Activated CD4-positive, alpha-beta T cell treated with anti-CD3 and anti-CD28 coated beads for 1 hour (primary cell): ENCODE measurements around the gene JAG2.

Experiments
- DNase-seq: peaks from one replicate; pipeline ENCODE4 v3.0.0-alpha.2; 2020

JAG2 gene

DNA sequence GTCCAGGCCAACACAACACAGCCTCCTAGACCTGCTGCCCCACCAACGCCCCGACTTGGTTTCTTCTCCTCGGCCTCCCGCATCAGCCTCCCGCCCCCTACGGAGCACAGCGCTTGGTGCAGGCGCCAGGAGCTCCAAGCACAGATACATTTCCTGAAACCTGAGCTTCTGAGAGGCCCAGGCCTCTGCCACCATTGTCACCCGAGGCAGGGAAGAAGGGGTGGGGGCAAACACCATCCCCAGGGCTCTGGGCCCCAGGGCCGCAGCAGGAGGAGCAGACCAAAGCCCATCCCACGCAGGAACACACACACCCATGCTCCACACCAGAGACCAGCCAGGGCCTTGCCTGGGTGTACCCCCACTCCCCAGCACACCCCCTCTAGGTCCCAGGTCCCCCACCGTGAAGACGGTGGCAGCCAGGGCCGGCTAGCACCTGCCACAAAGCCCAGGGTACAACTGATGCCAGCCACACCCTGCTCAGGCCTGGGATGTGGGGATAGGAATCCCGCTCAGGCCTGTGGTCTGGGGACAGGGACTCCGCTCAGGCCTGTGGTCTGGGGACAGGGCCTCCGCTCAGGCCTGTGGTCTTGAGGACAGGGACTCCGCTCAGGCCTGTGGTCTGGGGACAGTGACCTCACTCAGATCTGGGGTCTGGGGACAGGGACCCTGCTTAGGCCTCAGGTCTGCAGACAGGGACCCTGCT is 5.4 kb downstream of the JAG2 start:
- DNase-seq = no peak

DNA sequence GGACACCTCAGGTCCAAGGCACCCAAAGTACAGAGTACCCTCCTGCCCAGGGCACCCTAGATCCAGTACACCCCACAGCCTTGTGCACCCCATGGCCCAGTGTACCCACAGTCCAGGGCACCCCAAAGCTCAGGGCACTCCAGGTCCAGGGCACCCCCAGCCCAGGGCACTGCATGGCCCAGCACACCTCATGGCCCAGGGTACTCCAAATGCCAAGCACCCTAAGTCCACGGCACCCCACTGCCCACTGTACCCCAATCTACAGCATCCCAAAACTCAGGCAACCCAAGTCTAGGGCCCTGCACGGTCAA is 6.0 kb downstream of the JAG2 start:
- DNase-seq = no peak

GRCh38 chr14:105161964-105162668 is 6.5 kb downstream of the JAG2 start:
- DNase-seq = no peak

GRCh38 chr14:105161309-105161708 is 7.3 kb downstream of the JAG2 start:
- no peak for DNase-seq

DNA sequence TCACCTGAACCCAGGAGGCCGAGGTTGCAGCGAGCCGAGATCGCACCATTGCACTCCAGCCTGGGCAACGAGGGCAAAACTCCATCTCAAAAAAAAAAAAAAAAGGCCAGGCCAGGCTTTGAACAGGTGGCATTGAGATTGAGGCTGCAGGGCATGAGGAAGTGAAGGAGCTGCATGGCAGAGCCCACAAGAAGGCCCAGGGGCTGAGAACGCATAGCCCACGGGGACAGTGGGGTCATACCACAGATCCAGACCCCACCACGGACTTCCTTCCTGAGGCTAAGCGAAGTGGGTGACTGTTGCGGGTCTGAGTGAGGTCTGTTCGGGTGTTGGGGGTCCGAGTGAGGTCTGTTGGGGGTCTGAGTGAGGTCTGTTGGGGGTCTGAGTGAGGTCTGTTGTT is 7.8 kb downstream of the JAG2 start:
- DNase-seq = no peak

- no peak for DNase-seq
Observed at GRCh38 chr14:105159344-105159743, 9.2 kb downstream of the JAG2 start.

DNA sequence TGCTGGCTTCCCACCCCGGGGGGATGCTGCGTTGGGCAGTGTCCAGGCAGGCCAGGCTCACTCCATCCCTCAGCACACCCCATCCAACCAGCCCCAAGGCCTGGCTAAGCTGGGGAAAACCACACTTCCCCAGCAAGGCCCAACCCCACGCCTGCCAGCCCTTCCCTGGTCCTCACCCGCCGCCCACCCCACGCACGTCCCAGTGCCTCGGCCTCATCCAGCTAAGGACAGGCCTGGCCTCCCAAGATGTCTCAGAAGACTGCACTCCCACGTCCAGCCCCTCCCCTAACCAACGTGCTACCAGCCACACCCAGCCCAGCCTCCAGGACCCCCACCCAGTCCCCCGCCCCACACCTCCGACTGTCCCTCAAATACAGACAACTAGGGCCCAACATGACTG is 9.8 kb downstream of the JAG2 start:
- no peak for DNase-seq

DNA sequence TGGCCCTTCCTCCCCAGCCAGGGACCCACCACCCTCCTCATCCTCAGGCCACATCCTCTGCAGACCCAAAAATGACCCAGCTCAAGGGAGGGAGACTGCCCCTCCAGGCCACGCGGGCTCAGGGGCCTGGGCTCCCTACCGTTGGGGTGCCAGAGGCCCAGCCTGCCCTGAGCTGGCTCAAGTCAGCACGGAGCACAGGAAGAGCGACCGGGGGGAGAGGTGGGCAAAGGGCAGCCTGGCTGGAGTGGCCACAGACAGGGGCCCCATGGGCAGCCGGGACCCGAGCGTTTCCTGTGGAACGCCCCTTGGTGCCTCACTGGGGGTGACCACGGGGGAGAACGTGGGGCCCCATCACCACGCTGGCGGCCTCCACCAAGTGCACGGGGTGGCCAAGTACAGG is 10.7 kb downstream of the JAG2 start:
- DNase-seq = no peak

GRCh38 chr14:105156414-105157375 is 11.9 kb downstream of the JAG2 start:
- DNase-seq = no peak

DNA sequence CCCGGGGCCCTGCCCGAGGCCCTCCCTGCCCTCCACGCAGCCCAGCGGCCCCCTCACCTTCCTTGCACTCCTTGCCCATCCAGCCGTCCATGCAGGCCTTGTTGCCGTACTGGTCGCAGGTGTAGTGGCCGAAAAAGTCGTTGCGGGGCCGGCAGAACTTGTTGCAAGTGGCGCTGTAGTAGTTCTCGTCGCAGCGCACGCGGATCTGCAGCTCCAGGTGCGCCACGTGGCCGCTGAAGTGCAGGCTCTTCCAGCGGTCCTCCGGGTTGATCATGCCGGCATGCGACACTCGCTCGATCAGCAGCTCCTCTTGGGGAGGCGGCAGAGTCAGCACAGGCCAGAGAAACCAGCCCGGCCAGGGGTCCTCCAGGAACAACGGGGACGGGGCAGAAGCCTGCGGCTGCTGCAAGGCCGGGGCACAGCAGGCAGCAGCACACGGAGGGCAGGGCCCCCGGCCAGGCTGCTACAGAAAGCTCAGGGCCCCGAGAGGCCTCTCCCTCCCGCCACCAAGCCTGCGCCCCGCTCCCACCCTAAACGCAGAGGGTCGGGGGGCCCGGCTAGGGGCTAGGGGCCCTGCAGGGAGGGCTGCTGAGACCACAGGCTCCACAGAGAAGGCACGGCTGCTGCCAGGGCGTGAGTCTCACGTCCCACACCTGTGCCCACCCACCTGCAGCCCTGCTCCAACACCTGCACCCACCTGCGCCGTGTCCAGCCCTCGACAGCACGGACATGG is 12.7 kb downstream of the JAG2 start:
- DNase-seq = no peak

DNA sequence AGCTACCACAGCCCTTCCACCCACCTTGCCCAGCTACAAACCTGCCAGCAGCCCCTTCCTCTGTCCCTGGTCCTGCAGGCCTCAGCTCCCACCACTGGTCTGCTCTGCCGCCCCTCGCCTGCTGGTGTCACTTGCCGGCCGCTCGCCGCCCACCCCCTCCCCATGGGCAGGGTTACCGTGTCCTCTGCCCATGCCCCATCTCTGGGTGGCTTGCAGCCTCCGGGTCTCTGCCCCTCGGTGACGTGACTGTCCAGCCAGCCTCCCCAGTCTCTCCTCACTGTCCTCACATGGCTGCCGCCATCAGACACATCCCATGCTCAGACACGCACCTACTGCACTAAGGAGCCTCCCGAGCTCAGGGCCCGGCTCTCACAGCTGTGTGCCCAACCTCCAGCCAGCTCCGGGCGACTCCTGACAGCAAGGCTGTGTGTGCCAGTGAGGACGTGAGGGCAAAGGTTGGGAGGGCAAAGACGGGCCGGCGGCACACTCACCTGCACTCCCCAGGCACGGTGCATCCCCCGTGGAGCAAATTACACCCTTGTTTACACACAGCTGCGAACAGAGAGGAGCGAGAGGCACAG is 13.4 kb downstream of the JAG2 start:
- no peak for DNase-seq

GRCh38 chr14:105154476-105154871 is 14.1 kb downstream of the JAG2 start:
- no peak for DNase-seq

GRCh38 chr14:105153739-105154475 is 14.7 kb downstream of the JAG2 start:
- no peak for DNase-seq

GRCh38 chr14:105153331-105153731 is 15.2 kb downstream of the JAG2 start:
- DNase-seq = no peak

- DNase-seq = no peak
Observed at GRCh38 chr14:105152794-105153241, 15.8 kb downstream of the JAG2 start.

DNA sequence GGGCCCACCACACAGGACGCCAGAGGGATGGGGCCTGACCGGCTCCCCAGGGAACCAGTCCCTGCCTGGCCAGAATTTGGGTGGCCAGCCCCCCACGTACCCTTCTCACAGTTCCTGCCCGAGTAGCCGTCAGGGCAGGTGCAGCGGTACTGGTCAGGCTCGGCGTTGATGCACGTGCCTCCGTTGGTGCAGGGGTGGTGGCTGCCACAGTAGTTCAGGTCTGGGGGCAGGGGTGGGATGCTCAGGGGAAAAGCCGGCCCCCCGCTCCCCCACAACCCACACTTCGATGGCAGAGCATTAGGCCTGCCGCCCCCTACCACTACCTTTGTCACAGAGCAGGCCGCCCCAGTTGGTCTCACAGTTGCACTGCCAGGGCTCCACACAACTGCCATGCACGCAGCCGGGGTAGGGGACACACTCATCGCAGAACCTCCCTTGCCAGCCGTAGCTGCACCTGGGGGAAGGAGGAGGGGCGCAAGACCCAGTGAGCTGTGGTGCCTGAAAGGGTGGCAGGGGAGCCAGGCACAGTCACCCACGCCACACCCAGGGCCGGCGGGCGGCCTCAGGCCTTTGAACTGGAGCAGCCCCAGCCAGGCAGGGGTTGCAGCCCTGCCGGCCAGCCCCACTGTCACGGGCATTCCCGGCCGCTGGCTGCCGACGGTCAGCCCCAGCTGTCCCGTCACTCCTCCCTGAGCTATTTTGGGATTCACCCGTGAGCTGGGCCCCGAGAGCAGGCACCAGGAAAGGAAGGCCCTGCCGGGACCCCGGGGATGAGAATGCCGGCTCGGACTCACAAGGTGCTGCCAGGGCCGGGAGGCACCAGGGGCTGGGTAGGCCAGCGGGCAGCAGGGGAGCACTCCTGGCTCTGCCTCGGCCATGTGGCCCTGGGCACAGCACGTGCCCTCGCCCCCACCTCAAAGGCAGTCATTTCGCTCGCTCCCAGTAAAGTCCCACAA is 16.5 kb downstream of the JAG2 start:
- no peak for DNase-seq

DNA sequence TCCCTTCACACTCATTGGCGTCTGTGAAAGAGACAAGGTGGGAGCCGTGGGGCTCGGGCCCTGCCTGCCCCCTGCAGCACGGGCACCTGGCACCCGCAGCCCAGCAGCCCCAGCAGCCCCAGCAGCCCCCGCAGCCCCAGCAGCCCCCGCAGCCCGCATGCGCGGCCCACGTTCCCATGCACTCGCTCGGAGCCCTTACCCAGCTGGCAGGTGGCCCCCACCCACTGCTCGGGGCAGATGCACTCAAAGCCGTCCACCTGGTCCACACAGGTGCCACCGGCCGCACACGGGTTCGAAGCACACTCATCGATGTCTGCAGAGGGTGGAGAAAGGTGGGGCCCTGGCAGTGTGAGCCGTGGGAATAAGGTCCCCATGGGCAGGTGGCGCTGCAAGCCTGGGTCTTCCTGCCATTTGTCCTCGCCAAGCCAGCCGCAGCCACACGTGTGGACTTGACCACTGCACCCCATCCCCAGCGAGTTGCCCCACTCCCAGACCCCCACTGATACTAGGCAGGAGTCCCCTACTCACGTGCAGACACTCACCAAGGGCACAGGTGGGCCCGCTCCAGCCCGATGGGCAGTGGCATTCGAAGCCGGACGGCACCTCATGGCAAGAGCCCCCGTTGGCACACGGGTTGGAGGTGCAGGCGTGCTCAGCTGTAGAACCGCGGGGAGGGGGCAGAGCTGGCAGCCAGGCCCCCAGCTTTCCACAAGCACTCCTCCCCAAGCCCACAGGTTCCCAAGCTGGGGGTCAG is 17.3 kb downstream of the JAG2 start:
- no peak for DNase-seq

GRCh38 chr14:105150368-105151083 is 18.1 kb downstream of the JAG2 start:
- no peak for DNase-seq

DNA sequence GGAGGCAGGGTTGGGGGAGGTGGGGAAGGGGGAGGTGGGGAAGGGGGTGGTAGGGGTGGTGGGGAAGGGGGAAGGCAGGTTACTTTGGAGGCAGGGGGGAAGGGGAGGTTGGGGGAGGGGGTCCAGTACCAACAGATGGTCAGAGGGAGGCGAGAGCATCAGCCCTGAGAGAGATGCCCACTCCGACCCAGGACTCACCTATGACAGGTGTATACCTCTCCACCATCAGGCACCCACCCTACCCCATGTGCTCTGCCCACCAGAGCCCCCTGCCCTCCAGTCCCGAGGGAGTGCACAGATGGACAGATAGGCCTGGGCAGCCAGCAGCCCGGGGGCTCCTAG is 18.6 kb downstream of the JAG2 start:
- no peak for DNase-seq
